A549 (cell line): Measurements from ENCODE around the gene LAMA3. TPM values are rescaled to one million over a fixed set of nuclear protein-coding genes. Genes with fewer than 3 reads are reported as not detected.

Experiments
- ATAC-seq, 2 experiments: fragments of 200-7000 bp in 1 of 2; fragments of >200 bp in 1 of 2; cut with Nextera tagmentation in 1 of 2; cut with Tn5 transposase in 1 of 2; 3 replicates each; pipeline versions ENCODE4 v1.8.0 to v1.9.1; 2018 to 2020; ENCODE audit warnings: mild to moderate bottlenecking in 1 of 2, moderate library complexity in 1 of 2
- CTCF ChIA-PET: fragments of 300-600 bp; sonication (Branson Sonifier 250); formaldehyde crosslinking; extraction: SDS; loops from one replicate; lab custom pipeline; 2021; ENCODE audit warnings: antibody characterized with exemption, inconsistent platforms; lab: Yijun Ruan, JAX
- POLR2A ChIA-PET: fragments of 350-600 bp; formaldehyde crosslinking; extraction: SDS; loops from one replicate; lab custom pipeline; 2021; ENCODE audit warnings: antibody characterized with exemption, inconsistent platforms; lab: Yijun Ruan, JAX
- DNase-seq, 2 experiments: peaks; one replicate each; pipeline versions ENCODE4 v3.0.0 to v3.0.0-alpha.2; 2011 to 2016; ENCODE audit warnings: low read depth in 1 of 2, low spot score in 1 of 2
- FAIRE-seq: peaks from 2 replicates; lab custom pipeline; 2011; peaks lifted over from hg19 to GRCh38; lab: Jason Lieb, UNC
- H3K27ac ChIP-seq, 2 experiments: fragments of >200 bp; sonication (Bioruptor Twin); formaldehyde crosslinking; 3 replicates each; pipeline ENCODE4 v1.5.1; 2016 to 2017
- H3K4me1 ChIP-seq: fragments of >200 bp; sonication (Bioruptor Twin); formaldehyde crosslinking; 3 replicates; pipeline ENCODE4 v1.6.1; 2016
- H3K4me2 ChIP-seq: fragments of >200 bp; sonication (Bioruptor Twin); formaldehyde crosslinking; 3 replicates; pipeline ENCODE4 v1.6.1; 2016
- H3K4me3 ChIP-seq: fragments of >200 bp; sonication (Bioruptor Twin); formaldehyde crosslinking; 3 replicates; pipeline ENCODE4 v1.5.1; 2016
- H3K9me3 ChIP-seq: fragments of >200 bp; sonication (Bioruptor Twin); formaldehyde crosslinking; 3 replicates; pipeline ENCODE4 v1.6.1; 2016
- ATOH8 ChIP-seq: fragments of 250-450 bp; sonication (Bioruptor Pico); IDR thresholded peaks from 2 replicates; pipeline ENCODE4 v1.5.0; 2020; ENCODE audit warnings: low read depth, mild to moderate bottlenecking, moderate library complexity
- BCL3 ChIP-seq: fragments of >200 bp; sonication (Bioruptor Twin); formaldehyde crosslinking; IDR thresholded peaks from 3 replicates; pipeline ENCODE4 v1.6.1; 2016
- CEBPB ChIP-seq, 2 experiments: fragments of >200 bp in 1 of 2; sonication (Bioruptor Twin) in 1 of 2; formaldehyde crosslinking in 1 of 2; IDR thresholded peaks; 2 replicates each; pipeline ENCODE4 v1.6.1; 2012 to 2016
- EHF ChIP-seq: fragments of 250-450 bp; sonication (Bioruptor Pico); IDR thresholded peaks from 2 replicates; pipeline ENCODE4 v1.5.0; 2020; ENCODE audit warnings: mild to moderate bottlenecking
- FOXS1 ChIP-seq: fragments of 250-450 bp; sonication (Bioruptor Pico); IDR thresholded peaks from 2 replicates; pipeline ENCODE4 v1.5.0; 2020; ENCODE audit warnings: mild to moderate bottlenecking, moderate library complexity
- HDAC2 ChIP-seq: fragments of 200-600 bp; sonication (generic); IDR thresholded peaks from 2 replicates; pipeline ENCODE4 v1.6.1; 2016
- HEYL ChIP-seq: fragments of 250-450 bp; sonication (Bioruptor Pico); IDR thresholded peaks from 2 replicates; pipeline ENCODE4 v1.8.0; 2021; ENCODE audit warnings: mild to moderate bottlenecking, moderate library complexity
- HOXA7 ChIP-seq: fragments of 250-450 bp; sonication (Bioruptor Pico); IDR thresholded peaks from 2 replicates; pipeline ENCODE4 v1.5.0; 2020; ENCODE audit warnings: mild to moderate bottlenecking, moderate library complexity
- HOXB5 ChIP-seq: fragments of 250-450 bp; sonication (Bioruptor Pico); IDR thresholded peaks from 2 replicates; pipeline ENCODE4 v1.5.0; 2020; ENCODE audit warnings: mild to moderate bottlenecking, moderate library complexity
- MAX ChIP-seq: IDR thresholded peaks from 2 replicates; pipeline ENCODE4 v1.6.1; 2012
- POLR2A ChIP-seq: IDR thresholded peaks from 2 replicates; pipeline ENCODE4 v1.6.1; 2012; ENCODE audit warnings: mild to moderate bottlenecking, low read length
- RAD21 ChIP-seq, 2 experiments: fragments of >200 bp in 1 of 2; sonication (Bioruptor Twin) in 1 of 2; formaldehyde crosslinking in 1 of 2; IDR thresholded peaks in 1 of 2; conservative IDR thresholded peaks in 1 of 2; 2 replicates in 1 of 2; 3 replicates in 1 of 2; pipeline ENCODE4 v1.6.1; 2012 to 2018; ENCODE audit warnings: inconsistent platforms in 1 of 2
- RARB ChIP-seq: fragments of 250-450 bp; sonication (Bioruptor Pico); IDR thresholded peaks from 2 replicates; pipeline ENCODE4 v1.8.0; 2021; ENCODE audit warnings: mild to moderate bottlenecking, moderate library complexity
- RNF2 ChIP-seq: fragments of 200-600 bp; sonication (generic); IDR thresholded peaks from 2 replicates; pipeline ENCODE4 v1.6.1; 2016; ENCODE audit warnings: low read depth, mild to moderate bottlenecking, antibody characterized with exemption, moderate library complexity, borderline replicate concordance
- SMC3 ChIP-seq: fragments of >200 bp; sonication (Bioruptor Twin); formaldehyde crosslinking; IDR thresholded peaks from 3 replicates; pipeline ENCODE4 v1.6.1; 2018; ENCODE audit warnings: inconsistent platforms
- SREBF2 ChIP-seq: fragments of 450-650 bp; IDR thresholded peaks from 2 replicates; pipeline ENCODE4 v1.6.1; 2014; ENCODE audit warnings: mild to moderate bottlenecking, moderate library complexity
- TFCP2L1 ChIP-seq: fragments of 250-450 bp; sonication (Bioruptor Pico); IDR thresholded peaks from 2 replicates; pipeline ENCODE4 v1.5.0; 2021; ENCODE audit warnings: mild to moderate bottlenecking
- ZC3H11A ChIP-seq: fragments of 450-650 bp; IDR thresholded peaks from 2 replicates; pipeline ENCODE4 v1.6.1; 2014; ENCODE audit warnings: antibody characterized with exemption, mild to moderate bottlenecking
- ZFP36 ChIP-seq: fragments of 450-650 bp; IDR thresholded peaks from 2 replicates; pipeline ENCODE4 v1.6.1; 2014; ENCODE audit warnings: borderline replicate concordance; ENCODE audit not compliant: partially characterized antibody
- ZSCAN20 ChIP-seq: fragments of 250-450 bp; sonication (Bioruptor Pico); IDR thresholded peaks from 2 replicates; pipeline ENCODE4 v1.8.0; 2022; ENCODE audit warnings: mild to moderate bottlenecking, moderate library complexity
- WGBS: methylation state at CpG from one replicate; pipeline ENCODE4 v1.1.6; 2017; ENCODE audit errors: missing lambda C conversion rate; 5-methylcytosine and 5-hydroxymethylcytosine counted together
- polyA minus RNA-seq: library from RNA; depleted of rRNA, polyadenylated mRNA; stranded (reverse); fragments of >200 nt; gene quantifications from 2 replicates; pipeline ENCODE4 v1.2.3, GENCODE V29; 2011; rRNA and poly(A)+ RNA removed
- polyA plus RNA-seq, 4 experiments: library from polyadenylated mRNA; depleted of rRNA in 3 of 4; stranded (reverse); fragments of >200 nt; fragmentation: RNase III in 1 of 4; extraction: RNeasy Plus Mini Kit Qiagen cat#74134 plus additional on column Dnase treatment in 1 of 4; gene quantifications; 2 replicates in 3 of 4; 3 replicates in 1 of 4; pipeline ENCODE4 v1.2.3, GENCODE V29; 2011 to 2017
- TF ChIP-seq, protein P1 (sequence below): fragments of >200 bp; sonication (Bioruptor Twin); formaldehyde crosslinking; IDR thresholded peaks from 3 replicates; pipeline ENCODE4 v1.5.1; 2016
- TF ChIP-seq, protein P2 (sequence below): IDR thresholded peaks from 2 replicates; pipeline ENCODE4 v1.6.1; 2012; ENCODE audit warnings: low read depth, borderline replicate concordance

LAMA3 gene
- polyA plus RNA-seq (2011; rRNA removed) (31.0 and 40.1 TPM in 2 replicates), polyA plus RNA-seq (2017; fragmentation: RNase III; extraction: RNeasy Plus Mini Kit Qiagen cat#74134 plus additional on column Dnase treatment) (18.2 to 24.1 TPM (median 19.4 TPM) in 3 replicates), polyA minus RNA-seq (41.6 and 42.2 TPM in 2 replicates)
- 9.6 and 11.6 TPM in 2 replicates for polyA plus RNA-seq (2012; cell fraction: cytosol; rRNA removed)
- 26.8 and 38.7 TPM in 2 replicates for polyA plus RNA-seq (2012; cell fraction: nucleus; rRNA removed)

- CTCF ChIA-PET, result interaction anchor here (0.6 to 2.6 kb wide), 7 partner anchors 10 to 67 kb away, joined by 3 to 11 read pairs (median 3); no protein-coding TSS in a partner anchor
- DNase-seq, result peak; percentile 46 to 65
- Histone ChIP-seq H3K4me3 (peak within 1 kb of the TSS; percentile 67), H3K27ac (peak within 1 kb of the TSS; percentile 84 to 97), H3K4me2 (peak within 1 kb of the TSS; percentile 88), H3K4me1 (peaks cover 31% of the 10 kb centered on the region), H3K9me3 (peaks cover under 1% of the 10 kb centered on the region; the same call in 2 of the 3 replicates)
- WGBS, result 5% methylated on average over 22 of the region's 45 CpGs
- FAIRE-seq, result no peak
- ATAC-seq, result peak; percentile 79 to 89
- POLR2A ChIA-PET, result no interaction called here
- peak in 1 of 2 experiments; percentile 47; a peak in 3 of 5 replicates for TF ChIP-seq RAD21 (conservative IDR thresholded peaks at IDR 0.05 in 1 of 2, IDR thresholded peaks at IDR 0.05 in 1 of 2)
- TF ChIP-seq, protein P1, sequence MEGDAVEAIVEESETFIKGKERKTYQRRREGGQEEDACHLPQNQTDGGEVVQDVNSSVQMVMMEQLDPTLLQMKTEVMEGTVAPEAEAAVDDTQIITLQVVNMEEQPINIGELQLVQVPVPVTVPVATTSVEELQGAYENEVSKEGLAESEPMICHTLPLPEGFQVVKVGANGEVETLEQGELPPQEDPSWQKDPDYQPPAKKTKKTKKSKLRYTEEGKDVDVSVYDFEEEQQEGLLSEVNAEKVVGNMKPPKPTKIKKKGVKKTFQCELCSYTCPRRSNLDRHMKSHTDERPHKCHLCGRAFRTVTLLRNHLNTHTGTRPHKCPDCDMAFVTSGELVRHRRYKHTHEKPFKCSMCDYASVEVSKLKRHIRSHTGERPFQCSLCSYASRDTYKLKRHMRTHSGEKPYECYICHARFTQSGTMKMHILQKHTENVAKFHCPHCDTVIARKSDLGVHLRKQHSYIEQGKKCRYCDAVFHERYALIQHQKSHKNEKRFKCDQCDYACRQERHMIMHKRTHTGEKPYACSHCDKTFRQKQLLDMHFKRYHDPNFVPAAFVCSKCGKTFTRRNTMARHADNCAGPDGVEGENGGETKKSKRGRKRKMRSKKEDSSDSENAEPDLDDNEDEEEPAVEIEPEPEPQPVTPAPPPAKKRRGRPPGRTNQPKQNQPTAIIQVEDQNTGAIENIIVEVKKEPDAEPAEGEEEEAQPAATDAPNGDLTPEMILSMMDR, result peak; percentile 31; the same call in 2 of the 3 replicates
- peak; percentile 55 for TF ChIP-seq SMC3
- no peak for TF ChIP-seq EHF
- TF ChIP-seq, protein P2, sequence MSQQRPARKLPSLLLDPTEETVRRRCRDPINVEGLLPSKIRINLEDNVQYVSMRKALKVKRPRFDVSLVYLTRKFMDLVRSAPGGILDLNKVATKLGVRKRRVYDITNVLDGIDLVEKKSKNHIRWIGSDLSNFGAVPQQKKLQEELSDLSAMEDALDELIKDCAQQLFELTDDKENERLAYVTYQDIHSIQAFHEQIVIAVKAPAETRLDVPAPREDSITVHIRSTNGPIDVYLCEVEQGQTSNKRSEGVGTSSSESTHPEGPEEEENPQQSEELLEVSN, result peak; percentile 89
- TF ChIP-seq SREBF2, result no peak
- peak; percentile 35 for TF ChIP-seq POLR2A
- no peak for TF ChIP-seq ZFP36
- no peak for TF ChIP-seq HOXA7 (CRISPR knock-in tag)
- peak; percentile 65; the same call in 1 of the 2 replicates for TF ChIP-seq MAX
These were observed at the start of gene LAMA3 for GRCh38 chr18:23689031-23689615. Gene LAMA3, plus strand, starts transcription at chr18:23689453. Its CDS starts 231 bp downstream, at chr18:23689684.

DNA sequence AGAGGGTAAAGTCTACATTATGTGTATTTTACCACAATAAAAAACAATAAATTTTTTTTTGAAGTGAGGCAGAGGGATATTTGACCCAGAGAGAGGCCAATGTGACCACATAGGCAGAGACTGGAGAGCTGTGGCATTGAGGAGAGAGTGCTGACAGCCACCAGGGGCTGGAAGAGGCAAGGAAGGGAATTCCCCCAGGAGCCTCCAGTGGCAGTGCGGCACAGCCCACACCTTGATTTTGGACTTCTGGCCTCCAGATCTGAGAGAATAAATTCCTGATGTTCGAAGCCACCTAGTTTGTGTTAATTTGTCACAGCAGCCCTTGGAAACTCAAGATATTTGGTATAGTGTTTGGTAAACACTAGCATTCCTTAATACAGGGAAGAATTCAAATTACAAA, 49.2 kb upstream of the LAMA3 start:
- no peak overlapping the region for H3K4me3 ChIP-seq
- H3K4me2 ChIP-seq, result no peak overlapping the region
- H3K27ac ChIP-seq, result no peak overlapping the region
- no peak for TF ChIP-seq HDAC2
- TF ChIP-seq FOXS1 (CRISPR knock-in tag), result no peak
- TF ChIP-seq CEBPB (IDR thresholded peaks at IDR 0.05), result no peak
- no peak for TF ChIP-seq MAX
- no peak for TF ChIP-seq ZC3H11A
- no peak for TF ChIP-seq TFCP2L1 (CRISPR knock-in tag)
- TF ChIP-seq RARB, result no peak
- FAIRE-seq (no peak), DNase-seq (no peak), ATAC-seq (peak; percentile 78 to 81; a peak in 5 of 6 replicates)
- ChIA-PET CTCF (interaction anchor here (1.3 to 1.5 kb wide), 2 partner anchors 38 to 63 kb away, joined by 3 read pairs; no protein-coding TSS in a partner anchor), POLR2A (interaction anchor here (0.6 to 0.7 kb wide), 2 partner anchors 10 to 83 kb away, joined by 3 to 10 read pairs; no protein-coding TSS in a partner anchor)
- H3K9me3 ChIP-seq, result no peaks in the 10 kb centered on the region
- peaks cover 18% of the 10 kb centered on the region for H3K4me1 ChIP-seq
- 75% methylated on average over 2 of the region's 2 CpGs for WGBS

DNA sequence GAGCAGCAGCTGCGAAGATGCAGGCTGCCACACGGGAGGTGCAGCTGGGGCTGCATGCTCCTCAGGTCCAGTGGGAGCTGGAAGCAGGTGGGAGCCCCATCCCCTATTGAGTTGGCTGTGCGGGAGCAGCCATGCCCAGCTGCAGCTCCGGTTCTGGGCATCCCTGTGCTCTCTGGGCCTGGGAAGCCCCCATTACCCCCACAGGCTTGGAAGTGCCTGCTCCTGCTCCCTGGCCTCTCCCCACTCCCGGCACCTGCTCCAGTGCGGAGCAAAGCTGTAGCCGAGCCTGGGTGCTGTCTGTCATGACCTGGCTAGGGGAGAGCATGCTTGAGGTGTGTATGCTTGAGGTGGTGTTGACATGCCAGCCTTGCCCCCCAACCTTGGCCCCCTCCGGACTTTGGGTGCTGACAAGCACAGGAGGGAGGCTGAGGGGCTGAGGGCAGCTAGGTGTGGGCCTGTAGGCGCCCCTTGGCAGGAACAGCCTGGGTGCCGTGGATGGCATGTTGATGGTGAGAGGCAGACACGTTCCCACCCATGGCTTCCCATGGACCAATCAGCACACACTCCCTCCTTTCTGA, 48.0 kb upstream of the LAMA3 start:
- Histone ChIP-seq H3K27ac (peak overlapping the region in 1 of 2 experiments; percentile 16; a peak in 1 of 6 replicates), H3K9me3 (no peaks in the 10 kb centered on the region), H3K4me2 (no peak overlapping the region), H3K4me1 (peaks cover 6% of the 10 kb centered on the region), H3K4me3 (no peak overlapping the region)
- ATAC-seq (no peak; a peak in 1 of 6 replicates), DNase-seq (no peak), FAIRE-seq (no peak)
- CTCF ChIA-PET, result interaction anchor here (0.9 to 2.5 kb wide), 5 partner anchors 9 to 62 kb away, joined by 3 to 16 read pairs (median 4); no protein-coding TSS in a partner anchor
- 100% methylated on average over 3 of the region's 11 CpGs for WGBS
- POLR2A ChIA-PET, result no interaction called here
- TF ChIP-seq ZSCAN20 (CRISPR knock-in tag) (no peak), RNF2 (no peak), ATOH8 (CRISPR knock-in tag) (no peak), BCL3 (no peak), HOXB5 (no peak), SREBF2 (no peak), HEYL (CRISPR knock-in tag) (no peak)
